Epithelial cell of prostate (primary cell): ENCODE measurements around the gene TSPOAP1.

ENCODE experiments used
- DNase-seq: peaks from one replicate; pipeline ENCODE4 v3.0.0-alpha.2; 2011; ENCODE audit warnings: low read depth, low spot score
- H3K27ac ChIP-seq: fragments of 450-650 bp; 2 replicates; pipeline ENCODE4 v1.5.1; 2017; ENCODE audit warnings: mild to moderate bottlenecking

The TSPOAP1 gene

GRCh38 chr17:58267347-58268324, 61.0 kb downstream of the TSPOAP1 start:
- DNase-seq: no peak
- H3K27ac ChIP-seq: no peak overlapping the region

GRCh38 chr17:58265902-58266875, 62.4 kb downstream of the TSPOAP1 start:
- no peak for DNase-seq
- H3K27ac ChIP-seq: no peak overlapping the region

- H3K27ac ChIP-seq: no peak overlapping the region
- no peak for DNase-seq
These were observed 63.3 kb downstream of the TSPOAP1 start for GRCh38 chr17:58265271-58265670.

- no peak for DNase-seq
- no peak overlapping the region for H3K27ac ChIP-seq
These were observed 64.0 kb downstream of the TSPOAP1 start for GRCh38 chr17:58264407-58265103.

GRCh38 chr17:58263773-58264172, 64.8 kb downstream of the TSPOAP1 start:
- no peak overlapping the region for H3K27ac ChIP-seq
- DNase-seq: no peak

GRCh38 chr17:58262149-58262548, 66.4 kb downstream of the TSPOAP1 start:
- no peak for DNase-seq
- H3K27ac ChIP-seq: no peak overlapping the region

- DNase-seq: no peak
- no peak overlapping the region for H3K27ac ChIP-seq
These were observed 73.8 kb downstream of the TSPOAP1 start for GRCh38 chr17:58254803-58255202.

- no peak for DNase-seq
- no peak overlapping the region for H3K27ac ChIP-seq
These were observed 75.5 kb downstream of the TSPOAP1 start for GRCh38 chr17:58253082-58253481.

GRCh38 chr17:58252141-58252540, 76.5 kb downstream of the TSPOAP1 start:
- no peak overlapping the region for H3K27ac ChIP-seq
- no peak for DNase-seq
